Thoracic aorta (tissue), 2 donors: ENCODE data around the gene SUZ12. TPM values are rescaled to one million over a fixed set of nuclear protein-coding genes. Genes with fewer than 3 reads are reported as not detected.
"Not testable (repeated sequence)": the region's sequence is repeated elsewhere in the genome, so short reads cannot be mapped to it uniquely, and the experiment has no call there.

Experiments used
- ATAC-seq: fragments of 150-250 bp; one replicate; pipeline ENCODE4 v1.8.0; 2017; ENCODE audit warnings: low read depth; ENCODE audit not compliant: insufficient number of reproducible peaks, low FRiP score
- DNase-seq: peaks from one replicate; pipeline ENCODE4 v3.0.0-alpha.2; 2020; ENCODE audit warnings: low spot score
- H3K27ac ChIP-seq, 2 donors: fragments of 200-600 bp; sonication (generic); 1 replicate in 1 of 2; 2 replicates in 1 of 2; pipeline ENCODE4 v1.5.1; 2016; ENCODE audit warnings: mild to moderate bottlenecking in 2 of 2, moderate library complexity in 2 of 2
- H3K27me3 ChIP-seq: fragments of 200-600 bp; sonication (generic); replicated peaks from 2 replicates; pipeline ENCODE4 v1.6.0; 2016; ENCODE audit warnings: mild to moderate bottlenecking; ENCODE audit not compliant: insufficient read depth
- H3K36me3 ChIP-seq: fragments of 200-600 bp; sonication (generic); one replicate; pipeline ENCODE4 v1.5.1; 2016
- H3K4me1 ChIP-seq, 2 donors: fragments of 200-600 bp; sonication (generic); 1 replicate in 1 of 2; 2 replicates in 1 of 2; pipeline versions ENCODE4 v1.5.1 to v1.6.0; 2016; ENCODE audit warnings: low read depth in 2 of 2, mild to moderate bottlenecking in 1 of 2; ENCODE audit not compliant: control insufficient read depth in 1 of 2
- H3K4me3 ChIP-seq: fragments of 200-600 bp; sonication (generic); 2 replicates; pipeline ENCODE4 v1.5.1; 2016; ENCODE audit warnings: mild to moderate bottlenecking
- H3K9me3 ChIP-seq: fragments of 200-600 bp; sonication (generic); 2 replicates; pipeline ENCODE4 v1.5.1; 2016
- CTCF ChIP-seq: fragments of 200-600 bp; sonication (generic); IDR thresholded peaks from one replicate; pipeline ENCODE4 v1.5.1; 2019; ENCODE audit warnings: antibody characterized with exemption
- total RNA-seq, 2 donors: library from RNA; depleted of rRNA; stranded (reverse); fragments of >200 nt; gene quantifications; one replicate each; pipeline versions ENCODE4 v1.1.0 to v1.2.3, GENCODE V29; 2016

Gene SUZ12
- total RNA-seq = 10 to 100 TPM; 14.4 to 26.0 TPM

GRCh38 chr17:31936615-31937609 lies at the start of gene SUZ12:
TSS of gene SUZ12 (plus strand) at chr17:31937007. CDS start at chr17:31937247, 240 bp downstream.
- peak within 1 kb of the TSS; percentile 77 to 85 for H3K27ac ChIP-seq
- H3K9me3 ChIP-seq, H3K36me3 ChIP-seq, H3K27me3 ChIP-seq: not testable (repeated sequence)
- ATAC-seq (peak; percentile 84), DNase-seq (peak; percentile 43)
- H3K4me3 ChIP-seq = peak within 1 kb of the TSS; percentile 98
- peaks cover 10 to 16% of the 10 kb centered on the region in 2 donors for H3K4me1 ChIP-seq

- peaks cover 68% of the 10 kb centered on the region for H3K36me3 ChIP-seq
- ATAC-seq = no peak
- no peak for DNase-seq
- no peaks in the 10 kb centered on the region for H3K4me1 ChIP-seq
- H3K4me3 ChIP-seq = no peak overlapping the region
- H3K27me3 ChIP-seq = no peaks in the 10 kb centered on the region
- TF ChIP-seq CTCF = no peak
- H3K27ac ChIP-seq = peak overlapping the region in 1 of 2 donors; percentile 26
- no peaks in the 10 kb centered on the region for H3K9me3 ChIP-seq
These were observed 48.7 kb upstream of the SUZ12 start for GRCh38 chr17:31888124-31888523.

GRCh38 chr17:31900877-31901276 lies 35.9 kb upstream of the SUZ12 start:
- peaks cover 10 to 19% of the 10 kb centered on the region in 2 donors for H3K4me1 ChIP-seq
- no peak for TF ChIP-seq CTCF
- H3K36me3 ChIP-seq = peaks cover 10% of the 10 kb centered on the region
- H3K27ac ChIP-seq = peak overlapping the region in 1 of 2 donors; percentile 54
- ATAC-seq (peak; percentile 34), DNase-seq (no peak)
- no peaks in the 10 kb centered on the region for H3K27me3 ChIP-seq
- peak overlapping the region; percentile 92 for H3K4me3 ChIP-seq
- H3K9me3 ChIP-seq = no peaks in the 10 kb centered on the region

GRCh38 chr17:31902693-31903092 lies 34.1 kb upstream of the SUZ12 start:
- peaks cover 3% of the 10 kb centered on the region for H3K36me3 ChIP-seq
- no peaks in the 10 kb centered on the region for H3K9me3 ChIP-seq
- H3K27me3 ChIP-seq = no peaks in the 10 kb centered on the region
- ATAC-seq (no peak), DNase-seq (no peak)
- H3K4me1 ChIP-seq = peaks cover 14 to 20% of the 10 kb centered on the region in 2 donors
- TF ChIP-seq CTCF = no peak
- H3K4me3 ChIP-seq = no peak overlapping the region
- no peak overlapping the region for H3K27ac ChIP-seq

GRCh38 chr17:31903401-31903800 lies 33.4 kb upstream of the SUZ12 start:
- DNase-seq (no peak), ATAC-seq (no peak)
- peaks cover 3% of the 10 kb centered on the region for H3K36me3 ChIP-seq
- H3K4me3 ChIP-seq = no peak overlapping the region
- TF ChIP-seq CTCF = no peak
- H3K27me3 ChIP-seq = no peaks in the 10 kb centered on the region
- no peaks in the 10 kb centered on the region for H3K9me3 ChIP-seq
- H3K27ac ChIP-seq = no peak overlapping the region
- H3K4me1 ChIP-seq = peaks cover 21 to 27% of the 10 kb centered on the region in 2 donors
